ENCODE results near the gene TMEM163.

GRCh38 chr2:134455426-134455825, 263.4 kb downstream of the TMEM163 start:
- no peak for TF ChIP-seq CTCF (IDR thresholded peaks at IDR 0.05)
- TF ChIP-seq POLR2A (IDR thresholded peaks at IDR 0.05), result no peak
